Fibroblast of lung (primary cell): ENCODE measurements around the gene HSF5.

Source experiments
- CTCF ChIP-seq, 2 donors: IDR thresholded peaks in 1 of 2; conservative IDR thresholded peaks in 1 of 2; 1 replicate in 1 of 2; 2 replicates in 1 of 2; pipeline ENCODE4 v1.5.1; 2011 to 2012; ENCODE audit warnings: low read length in 2 of 2, control low read depth in 1 of 2, inconsistent platforms in 1 of 2, low read depth in 1 of 2, mild to moderate bottlenecking in 1 of 2
- EZH2 ChIP-seq: IDR thresholded peaks from 2 replicates; pipeline ENCODE4 v1.5.1; 2012; ENCODE audit warnings: low read length, control low read depth, mild to moderate bottlenecking; ENCODE audit errors: missing control alignments

- TF ChIP-seq CTCF (conservative IDR thresholded peaks at IDR 0.05 in 1 of 2, IDR thresholded peaks at IDR 0.05 in 1 of 2; ENCODE audit: low read depth in 1 of 2, low read length in 2 of 2) (no peak), EZH2 (no peak)
Observed at GRCh38 chr17:58420827-58421226, 67.4 kb downstream of the HSF5 start.
